22Rv1 (cell line): ENCODE data around the gene H6PD.

ENCODE experiments used
- H3K27ac ChIP-seq: fragments of 450-650 bp; 2 replicates; pipeline ENCODE4 v1.5.1; 2017
- ZFX ChIP-seq: fragments of 450-650 bp; IDR thresholded peaks from 2 replicates; pipeline ENCODE4 v1.6.1; 2017; ENCODE audit warnings: antibody characterized with exemption, borderline replicate concordance
- TF ChIP-seq, protein P1 (sequence below): fragments of 450-650 bp; IDR thresholded peaks from 2 replicates; pipeline ENCODE4 v1.5.1; 2017; ENCODE audit warnings: mild to moderate bottlenecking

The H6PD gene

GRCh38 chr1:9273177-9273576 is 38.6 kb downstream of the H6PD start:
- no peak overlapping the region for H3K27ac ChIP-seq
- TF ChIP-seq, protein P1, sequence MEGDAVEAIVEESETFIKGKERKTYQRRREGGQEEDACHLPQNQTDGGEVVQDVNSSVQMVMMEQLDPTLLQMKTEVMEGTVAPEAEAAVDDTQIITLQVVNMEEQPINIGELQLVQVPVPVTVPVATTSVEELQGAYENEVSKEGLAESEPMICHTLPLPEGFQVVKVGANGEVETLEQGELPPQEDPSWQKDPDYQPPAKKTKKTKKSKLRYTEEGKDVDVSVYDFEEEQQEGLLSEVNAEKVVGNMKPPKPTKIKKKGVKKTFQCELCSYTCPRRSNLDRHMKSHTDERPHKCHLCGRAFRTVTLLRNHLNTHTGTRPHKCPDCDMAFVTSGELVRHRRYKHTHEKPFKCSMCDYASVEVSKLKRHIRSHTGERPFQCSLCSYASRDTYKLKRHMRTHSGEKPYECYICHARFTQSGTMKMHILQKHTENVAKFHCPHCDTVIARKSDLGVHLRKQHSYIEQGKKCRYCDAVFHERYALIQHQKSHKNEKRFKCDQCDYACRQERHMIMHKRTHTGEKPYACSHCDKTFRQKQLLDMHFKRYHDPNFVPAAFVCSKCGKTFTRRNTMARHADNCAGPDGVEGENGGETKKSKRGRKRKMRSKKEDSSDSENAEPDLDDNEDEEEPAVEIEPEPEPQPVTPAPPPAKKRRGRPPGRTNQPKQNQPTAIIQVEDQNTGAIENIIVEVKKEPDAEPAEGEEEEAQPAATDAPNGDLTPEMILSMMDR, result no peak
- TF ChIP-seq ZFX, result no peak

DNA sequence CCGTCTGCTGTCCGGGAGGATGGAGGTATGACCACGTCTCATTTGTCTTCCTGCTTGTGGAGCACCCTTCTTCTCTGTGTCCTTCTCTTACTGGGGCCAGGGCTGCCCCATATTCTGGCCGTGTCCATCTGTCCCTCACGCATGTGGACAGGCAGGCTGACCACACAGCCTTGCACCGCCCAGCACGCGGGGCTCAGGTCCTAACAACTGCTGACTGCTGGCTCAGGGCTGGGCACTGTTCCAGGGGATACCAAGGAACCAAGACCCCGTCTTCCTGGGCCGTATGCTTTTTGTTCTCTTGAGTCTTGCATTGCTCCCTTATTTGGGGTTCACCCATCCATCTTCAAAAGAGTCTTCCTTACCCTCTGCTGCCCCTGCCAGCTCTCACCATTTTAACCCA is 40.6 kb downstream of the H6PD start:
- no peak for TF ChIP-seq ZFX
- TF ChIP-seq, protein P1, result no peak
- no peak overlapping the region for H3K27ac ChIP-seq

DNA sequence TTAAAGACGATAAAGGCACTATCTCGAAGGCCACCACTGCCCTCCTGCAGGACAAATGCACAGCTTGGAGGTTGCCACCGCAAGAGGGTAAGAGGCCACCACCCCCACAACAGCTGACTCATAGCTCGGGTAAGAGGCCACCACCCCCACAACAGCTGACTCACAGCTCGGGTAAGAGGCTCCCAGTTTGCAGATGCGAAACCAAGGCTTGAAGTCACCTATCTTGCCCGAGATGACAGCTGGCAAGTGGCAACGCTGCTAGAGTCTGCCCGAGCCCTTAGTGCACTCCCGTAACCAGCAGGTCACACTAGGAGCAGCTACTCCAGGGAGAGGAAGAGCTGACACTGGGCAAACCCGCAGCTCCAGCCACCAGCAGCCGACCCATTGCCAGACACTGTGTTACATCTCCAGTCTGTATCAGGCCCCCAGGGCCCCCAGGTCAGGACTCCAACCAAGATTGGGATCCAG is 41.0 kb downstream of the H6PD start:
- H3K27ac ChIP-seq, result no peak overlapping the region
- TF ChIP-seq, protein P1, result no peak
- TF ChIP-seq ZFX, result no peak

GRCh38 chr1:9278116-9278515 is 43.5 kb downstream of the H6PD start:
- no peak overlapping the region for H3K27ac ChIP-seq
- TF ChIP-seq ZFX, result no peak
- TF ChIP-seq, protein P1, result no peak

GRCh38 chr1:9278585-9279153 is 44.1 kb downstream of the H6PD start:
- H3K27ac ChIP-seq, result no peak overlapping the region
- TF ChIP-seq, protein P1, result no peak
- no peak for TF ChIP-seq ZFX

DNA sequence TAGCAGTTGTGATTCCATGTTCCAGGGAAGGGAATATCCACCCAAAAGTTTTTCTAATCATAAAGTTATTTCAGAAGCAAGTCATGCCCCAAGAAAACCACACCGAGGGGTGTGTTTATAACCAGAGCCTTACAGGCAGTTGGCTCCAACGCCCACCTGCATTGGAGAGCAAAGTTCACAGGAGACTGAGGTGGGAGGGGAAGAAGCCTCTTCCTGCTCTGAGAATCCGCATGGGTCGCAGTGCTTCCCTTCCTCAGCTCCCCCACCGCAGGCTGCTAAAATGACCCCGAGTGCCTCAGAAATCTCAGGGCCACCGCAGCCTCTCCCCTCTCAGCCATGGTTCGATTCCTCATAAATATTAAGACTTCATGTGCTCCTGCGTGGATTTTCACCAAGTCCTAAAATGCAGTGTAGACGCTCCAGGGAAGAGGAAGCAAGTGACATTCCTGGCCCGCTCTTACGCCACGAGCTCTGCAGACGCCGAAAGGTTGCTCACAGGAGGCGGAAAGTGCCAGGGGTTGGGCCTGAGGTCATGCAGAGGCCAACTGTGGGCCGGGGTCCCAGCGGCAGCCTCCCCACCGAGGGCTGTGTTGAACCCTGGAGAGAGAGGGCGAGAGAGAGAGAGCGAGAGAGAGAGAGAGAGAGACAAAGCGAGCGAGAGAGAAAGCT is 44.7 kb downstream of the H6PD start:
- H3K27ac ChIP-seq, result no peak overlapping the region
- TF ChIP-seq, protein P1, result no peak
- no peak for TF ChIP-seq ZFX

DNA sequence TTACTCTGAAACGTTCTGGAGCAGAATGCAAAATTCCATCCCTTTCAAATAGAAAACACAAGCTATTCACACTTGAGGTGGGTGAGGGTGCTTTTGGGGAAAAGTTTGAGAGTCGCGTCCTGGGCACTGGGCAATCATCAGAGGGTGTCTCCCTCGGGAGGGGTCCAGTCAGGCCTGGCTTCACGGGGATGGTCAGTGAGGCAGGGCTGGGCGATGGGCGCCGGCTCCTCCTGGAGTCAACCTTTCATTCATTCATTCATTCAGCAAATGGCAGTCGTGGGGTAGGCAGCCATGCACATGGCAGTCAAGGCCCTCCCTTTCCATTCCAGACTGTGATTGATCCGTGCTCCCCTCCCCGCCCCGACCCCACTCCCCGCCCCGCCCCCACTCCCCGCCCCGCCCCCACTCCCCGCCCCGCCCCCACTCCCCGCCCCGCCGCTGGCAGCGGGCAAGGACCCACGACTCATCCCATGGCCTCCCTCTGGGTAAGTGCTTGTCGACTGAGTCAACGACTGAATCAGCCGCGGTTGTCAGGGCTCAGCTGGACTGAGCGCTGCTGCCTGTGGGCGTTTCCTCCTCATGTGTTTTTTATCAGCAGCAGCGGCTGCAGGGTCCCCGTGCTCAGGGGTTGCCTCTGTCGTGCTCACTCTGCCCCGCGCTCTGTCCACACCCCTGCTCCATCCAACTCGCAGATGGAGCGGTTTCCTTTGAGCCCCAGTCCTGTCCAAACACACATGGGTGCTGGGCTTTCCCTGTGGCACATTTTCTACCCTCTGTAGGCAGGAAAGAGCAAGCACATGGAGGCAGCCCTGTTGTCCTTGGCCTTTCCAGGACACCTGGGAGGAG is 45.7 kb downstream of the H6PD start:
- no peak for TF ChIP-seq ZFX
- TF ChIP-seq, protein P1, result no peak
- no peak overlapping the region for H3K27ac ChIP-seq
